SK-N-MC (cell line): ENCODE data around the gene ACKR2.

ENCODE experiments used
- DNase-seq: peaks from one replicate; pipeline ENCODE4 v3.0.0-alpha.2; 2011; ENCODE audit warnings: low read depth, low spot score
- H3K27ac ChIP-seq: fragments of 200-600 bp; sonication (generic); 2 replicates; pipeline ENCODE4 v1.5.1; 2016; ENCODE audit warnings: mixed run types
- H3K36me3 ChIP-seq: fragments of 200-600 bp; sonication (generic); 2 replicates; pipeline ENCODE4 v1.6.1; 2017; ENCODE audit warnings: antibody characterized with exemption, low read length, mixed read lengths; ENCODE audit not compliant: insufficient read depth
- H3K4me3 ChIP-seq: fragments of 200-600 bp; sonication (generic); 2 replicates; pipeline ENCODE4 v1.5.1; 2016
- H3K9ac ChIP-seq: fragments of 200-600 bp; sonication (generic); 2 replicates; pipeline ENCODE4 v1.8.0; 2017; ENCODE audit warnings: mixed run types, mixed read lengths; ENCODE audit not compliant: insufficient read length
- H3K9me3 ChIP-seq: fragments of 200-600 bp; sonication (generic); 2 replicates; pipeline ENCODE4 v1.6.1; 2017; ENCODE audit warnings: low read depth, mild to moderate bottlenecking, antibody characterized with exemption, low read length, moderate library complexity, mixed read lengths
- EZH2 ChIP-seq: fragments of 200-600 bp; sonication (generic); IDR thresholded peaks from one replicate; pipeline ENCODE4 v1.6.1; 2017; ENCODE audit warnings: antibody characterized with exemption
- FOXP2 ChIP-seq: optimal IDR thresholded peaks from 2 replicates; pipeline ENCODE3; 2011; ENCODE audit warnings: mild to moderate bottlenecking, moderate library complexity; ENCODE audit not compliant: insufficient read depth; ENCODE audit errors: extremely low read length, control extremely low read depth
- POLR2AphosphoS5 ChIP-seq: IDR thresholded peaks from 2 replicates; pipeline ENCODE4 v1.6.1; 2012; ENCODE audit warnings: mild to moderate bottlenecking, low read depth, low read length, borderline replicate concordance

The ACKR2 gene

DNA sequence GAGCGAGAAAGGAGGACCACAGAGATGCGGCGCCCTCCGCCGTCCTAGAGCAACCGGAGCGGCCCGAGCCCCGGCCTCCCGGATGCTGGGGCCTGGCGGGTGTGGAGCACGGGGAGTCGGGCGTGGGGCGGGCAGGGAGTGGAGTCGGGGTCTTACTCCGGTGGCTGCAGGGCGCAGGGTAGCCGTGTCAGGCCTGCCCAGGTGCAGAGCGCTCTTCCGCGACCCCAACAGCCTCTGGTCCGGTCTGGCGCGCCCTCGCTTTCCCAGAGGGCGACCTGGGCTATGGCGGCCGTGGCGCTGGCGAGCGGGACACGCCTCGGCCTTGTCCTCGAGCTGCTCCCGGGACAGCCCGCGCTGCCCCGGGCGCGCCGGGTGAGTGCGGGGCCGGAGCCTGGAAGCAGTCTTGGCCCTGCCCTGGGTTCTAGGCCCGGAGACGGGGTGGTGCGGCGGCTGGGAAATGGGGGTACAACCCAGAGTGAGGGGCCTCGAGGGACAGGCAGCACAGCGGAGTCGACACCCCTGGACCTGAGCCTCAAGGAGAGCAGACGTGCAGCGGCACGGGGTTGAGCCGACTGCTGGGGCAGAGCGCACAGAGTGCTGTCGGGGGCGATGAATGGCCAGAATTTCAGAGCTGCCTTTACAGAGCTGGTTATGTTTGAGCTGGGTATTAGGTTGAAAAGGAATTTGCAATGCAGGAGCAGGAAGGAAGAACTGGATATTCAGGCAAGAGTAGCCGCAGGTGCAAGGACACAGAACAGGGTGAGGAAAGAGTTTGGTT, 97.0 kb downstream of the ACKR2 start, which contains the start of gene ZNF662:
Gene ZNF662, plus strand, starts transcription at position 73 of the 778 bp plus-strand sequence. CDS start 1,973 bp downstream, outside the sequence.
- DNase-seq = no peak
- TF ChIP-seq EZH2 (no peak), POLR2AphosphoS5 (no peak), FOXP2 (no peak)
- Histone ChIP-seq H3K9me3 (no peaks in the 10 kb centered on the region), H3K27ac (no peak within 1 kb of the TSS), H3K9ac (no peak within 1 kb of the TSS), H3K36me3 (no peaks in the 10 kb centered on the region), H3K4me3 (no peak within 1 kb of the TSS)

DNA sequence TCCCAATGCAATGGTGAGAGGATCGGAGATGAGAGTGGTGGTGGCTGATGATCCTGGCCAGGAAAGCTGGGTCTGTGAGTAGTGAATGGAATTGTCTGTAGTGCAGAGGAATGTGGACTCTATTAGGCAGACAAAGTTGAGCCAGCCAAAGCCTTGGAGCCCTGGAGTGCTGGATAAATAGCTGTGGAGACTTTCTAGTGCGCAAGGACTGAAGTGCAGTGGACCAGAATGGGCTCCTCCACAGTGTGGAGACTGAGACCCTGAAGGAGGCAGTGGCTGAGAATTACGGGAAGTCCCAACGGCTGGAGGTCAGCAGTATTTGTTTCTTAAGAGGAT, 97.6 kb downstream of the ACKR2 start:
- Histone ChIP-seq H3K9me3 (no peaks in the 10 kb centered on the region), H3K9ac (no peak overlapping the region), H3K36me3 (no peaks in the 10 kb centered on the region), H3K27ac (no peak overlapping the region), H3K4me3 (no peak overlapping the region)
- TF ChIP-seq FOXP2 = no peak
- TF ChIP-seq POLR2AphosphoS5 = no peak
- TF ChIP-seq EZH2 = no peak
- no peak for DNase-seq

DNA sequence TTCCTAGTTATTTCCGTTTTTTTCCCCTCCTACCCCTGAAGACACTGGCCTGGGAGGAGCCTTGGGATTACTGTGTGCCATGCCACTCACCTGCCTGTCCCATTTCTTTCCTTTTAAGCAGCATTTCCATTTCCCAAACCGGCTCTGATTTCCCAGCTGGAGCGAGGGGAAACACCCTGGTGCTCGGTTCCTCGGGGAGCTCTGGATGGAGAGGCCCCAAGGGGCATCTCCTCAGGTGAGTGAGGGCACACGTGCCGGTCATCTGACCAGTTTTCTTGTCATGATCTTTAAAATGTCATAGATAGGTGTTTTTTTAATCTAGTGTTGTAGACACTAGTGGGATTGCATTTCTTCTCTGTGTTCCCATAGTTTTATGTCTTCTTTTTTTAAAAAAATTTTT, 99.4 kb downstream of the ACKR2 start:
- Histone ChIP-seq H3K27ac (no peak overlapping the region), H3K36me3 (no peaks in the 10 kb centered on the region), H3K9ac (no peak overlapping the region), H3K4me3 (no peak overlapping the region), H3K9me3 (no peaks in the 10 kb centered on the region)
- DNase-seq = no peak
- TF ChIP-seq FOXP2 (no peak), EZH2 (no peak), POLR2AphosphoS5 (no peak)

GRCh38 chr3:42911551-42911950, 102.3 kb downstream of the ACKR2 start:
- no peaks in the 10 kb centered on the region; the same call in 1 of the 2 replicates for H3K9me3 ChIP-seq
- no peak overlapping the region for H3K4me3 ChIP-seq
- DNase-seq = no peak
- TF ChIP-seq FOXP2 (no peak), POLR2AphosphoS5 (no peak), EZH2 (no peak)
- H3K9ac ChIP-seq = no peak overlapping the region
- no peaks in the 10 kb centered on the region for H3K36me3 ChIP-seq
- H3K27ac ChIP-seq = no peak overlapping the region

- Histone ChIP-seq H3K9me3 (no peaks in the 10 kb centered on the region; the same call in 1 of the 2 replicates), H3K27ac (no peak overlapping the region), H3K4me3 (no peak overlapping the region), H3K36me3 (no peaks in the 10 kb centered on the region), H3K9ac (no peak overlapping the region)
- TF ChIP-seq POLR2AphosphoS5 = no peak
- no peak for TF ChIP-seq EZH2
- no peak for TF ChIP-seq FOXP2
- DNase-seq = no peak
Measured at GRCh38 chr3:42914771-42915515, 105.7 kb downstream of the ACKR2 start.
